CD4-positive, alpha-beta T cell treated with Interferon alpha-2 for 1 hour (primary cell): ENCODE data around the gene TWF2.

ENCODE experiments used
- DNase-seq, 2 donors: peaks; one replicate each; pipeline ENCODE4 v3.0.0-alpha.2; 2020 to 2022

Gene TWF2

GRCh38 chr3:52221563-52222318 lies 17.2 kb downstream of the TWF2 start:
- peak; percentile 55 to 79 for DNase-seq

- no peak for DNase-seq
Measured at GRCh38 chr3:52221141-52221562, 17.8 kb downstream of the TWF2 start.

GRCh38 chr3:52220380-52221026 lies 18.5 kb downstream of the TWF2 start:
- DNase-seq, result peak; percentile 79 to 87

GRCh38 chr3:52218937-52219650 lies 19.9 kb downstream of the TWF2 start:
- DNase-seq, result no peak

- DNase-seq, result peak in 1 of 2 donors; percentile 47
Measured at GRCh38 chr3:52218454-52218853, 20.5 kb downstream of the TWF2 start.

- DNase-seq, result no peak
Measured at GRCh38 chr3:52218026-52218425, 20.9 kb downstream of the TWF2 start.

- DNase-seq, result peak in 1 of 2 donors; percentile 36
Measured at GRCh38 chr3:52217409-52217805, 21.6 kb downstream of the TWF2 start.

GRCh38 chr3:52216585-52217408 lies 22.2 kb downstream of the TWF2 start:
- DNase-seq, result peak in 1 of 2 donors; percentile 53

- no peak for DNase-seq
Measured at GRCh38 chr3:52215351-52215750, 23.6 kb downstream of the TWF2 start.

- no peak for DNase-seq
Measured at GRCh38 chr3:52213901-52214300, 25.1 kb downstream of the TWF2 start.

- no peak for DNase-seq
Measured at GRCh38 chr3:52213005-52213404, 26.0 kb downstream of the TWF2 start.

GRCh38 chr3:52211268-52211891 lies 27.6 kb downstream of the TWF2 start:
- no peak for DNase-seq

- peak in 1 of 2 donors; percentile 28 for DNase-seq
Measured at GRCh38 chr3:52210550-52211046, 28.4 kb downstream of the TWF2 start.

- DNase-seq, result no peak
Measured at GRCh38 chr3:52210037-52210436, 28.9 kb downstream of the TWF2 start.

- no peak for DNase-seq
Measured at GRCh38 chr3:52208556-52208955, 30.4 kb downstream of the TWF2 start.

- no peak for DNase-seq
Measured at GRCh38 chr3:52205727-52206372, 33.1 kb downstream of the TWF2 start.

GRCh38 chr3:52204337-52205073 lies 34.5 kb downstream of the TWF2 start:
- no peak for DNase-seq

GRCh38 chr3:52203701-52204100 lies 35.3 kb downstream of the TWF2 start:
- no peak for DNase-seq

GRCh38 chr3:52202384-52203077 lies 36.4 kb downstream of the TWF2 start:
- DNase-seq, result no peak

GRCh38 chr3:52200981-52201679 lies 37.8 kb downstream of the TWF2 start:
- DNase-seq, result no peak
